CD4-positive, alpha-beta memory T cell (primary cell): ENCODE measurements around the gene PPP2R3A. TPM values are rescaled to one million over a fixed set of nuclear protein-coding genes. Genes with fewer than 3 reads are reported as not detected.
"Not testable (repeated sequence)": the region's sequence is repeated elsewhere in the genome, so short reads cannot be mapped to it uniquely, and the experiment has no call there.

Experiments used
- CTCF ChIA-PET: fragments of 350-600 bp; sonication (Branson Sonifier 250); formaldehyde crosslinking; loops from one replicate; lab custom pipeline; 2021; ENCODE audit warnings: inconsistent platforms; ENCODE audit not compliant: partially characterized antibody; lab: Charles Lee
- POLR2A ChIA-PET: fragments of 350-600 bp; sonication (Branson Sonifier 250); formaldehyde crosslinking; loops from one replicate; lab custom pipeline; 2021; ENCODE audit not compliant: partially characterized antibody; lab: Charles Lee
- DNase-seq, 5 donors: peaks; one replicate each; pipeline versions ENCODE4 v3.0.0 to v3.0.0-alpha.2; 2020 to 2022; ENCODE audit warnings: mixed read lengths in 1 of 5
- H3K27ac ChIP-seq: one replicate; pipeline ENCODE4 v1.7.0; 2013; ENCODE audit warnings: low read depth, low read length
- H3K27me3 ChIP-seq: 2 replicates; pipeline ENCODE4 v1.7.0; 2013; ENCODE audit warnings: mild to moderate bottlenecking, low read length, moderate library complexity; ENCODE audit not compliant: insufficient read depth
- H3K36me3 ChIP-seq: 2 replicates; pipeline ENCODE4 v1.7.0; 2013; ENCODE audit warnings: mild to moderate bottlenecking, low read length, moderate library complexity; ENCODE audit not compliant: insufficient read depth
- H3K4me1 ChIP-seq: 2 replicates; pipeline ENCODE4 v1.7.0; 2013; ENCODE audit warnings: mild to moderate bottlenecking, low read length, moderate library complexity; ENCODE audit not compliant: insufficient read depth
- H3K4me3 ChIP-seq, 2 donors: one replicate each; pipeline ENCODE4 v1.7.0; 2013; ENCODE audit warnings: low read length in 2 of 2, mild to moderate bottlenecking in 1 of 2
- H3K9me3 ChIP-seq, 2 donors: one replicate each; pipeline ENCODE4 v1.7.0; 2013; ENCODE audit warnings: low read length in 2 of 2, control low read depth in 1 of 2; ENCODE audit not compliant: control insufficient read depth in 1 of 2
- H3K27ac Mint-ChIP-seq, 7 donors: one replicate each; pipeline ENCODE4 v1.8.0; 2020 to 2021; ENCODE audit warnings: mixed read lengths in 7 of 7, mild to moderate bottlenecking in 6 of 7, inconsistent platforms in 3 of 7, moderate library complexity in 3 of 7
- H3K27me3 Mint-ChIP-seq, 2 donors: one replicate each; pipeline ENCODE4 v1.8.0; 2020 to 2021; ENCODE audit warnings: mixed read lengths in 2 of 2
- H3K36me3 Mint-ChIP-seq, 2 donors: one replicate each; pipeline ENCODE4 v1.8.0; 2020 to 2021; ENCODE audit warnings: mixed read lengths in 2 of 2, inconsistent platforms in 1 of 2, mild to moderate bottlenecking in 1 of 2
- H3K4me1 Mint-ChIP-seq, 4 donors: one replicate each; pipeline ENCODE4 v1.8.0; 2020 to 2021; ENCODE audit warnings: mixed read lengths in 4 of 4, mild to moderate bottlenecking in 1 of 4
- H3K4me3 Mint-ChIP-seq, 8 donors: one replicate each; pipeline ENCODE4 v1.8.0; 2020 to 2021; ENCODE audit warnings: mixed read lengths in 8 of 8, mild to moderate bottlenecking in 7 of 8, moderate library complexity in 6 of 8, inconsistent platforms in 3 of 8
- H3K9me3 Mint-ChIP-seq, 8 donors: one replicate each; pipeline ENCODE4 v1.8.0; 2020 to 2021; ENCODE audit warnings: mixed read lengths in 8 of 8, mild to moderate bottlenecking in 5 of 8, inconsistent platforms in 3 of 8, moderate library complexity in 1 of 8
- intact Hi-C: fragments of 100-400 bp; cut with micrococcal nuclease; formaldehyde crosslinking; loops from one replicate; pipeline ENCODE4 v1.15.1; 2023
- polyA plus RNA-seq, 2 donors: library from polyadenylated mRNA; unstranded; fragments of 300-500 nt; fragmentation: Illumina TruSeq; gene quantifications; one replicate each; pipeline ENCODE4 v1.2.3, GENCODE V29; 2021
- total RNA-seq, 2 experiments: library from RNA; stranded (reverse); gene quantifications; one replicate each; pipeline ENCODE4 v1.2.3, GENCODE V29; 2021

Gene PPP2R3A
- total and polyA plus RNA-seq, 4 experiments from 2014 or later, result 0.24 to 0.81 (median 0.25) TPM; not detected in 1

DNA sequence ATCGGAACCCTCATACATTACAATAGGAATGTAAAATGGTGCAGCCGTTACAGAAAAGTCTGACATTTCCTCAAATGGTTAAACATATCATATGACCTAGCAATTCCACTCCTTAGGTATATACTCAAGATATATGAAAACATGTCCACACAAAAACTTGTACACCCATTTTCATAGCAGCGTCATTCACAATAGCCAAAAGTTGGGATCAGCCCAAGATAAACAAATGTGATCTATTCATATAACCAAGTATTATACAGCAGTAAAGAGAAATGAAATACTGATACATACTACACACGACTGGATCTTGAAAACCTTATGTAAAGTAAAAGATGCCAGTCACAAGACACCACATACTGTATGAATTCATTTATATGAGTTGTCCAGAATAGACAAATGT, 128.2 kb downstream of the PPP2R3A start:
- CTCF ChIA-PET, result no interaction called here
- no peaks in the 10 kb centered on the region for H3K4me1 Mint-ChIP-seq

DNA sequence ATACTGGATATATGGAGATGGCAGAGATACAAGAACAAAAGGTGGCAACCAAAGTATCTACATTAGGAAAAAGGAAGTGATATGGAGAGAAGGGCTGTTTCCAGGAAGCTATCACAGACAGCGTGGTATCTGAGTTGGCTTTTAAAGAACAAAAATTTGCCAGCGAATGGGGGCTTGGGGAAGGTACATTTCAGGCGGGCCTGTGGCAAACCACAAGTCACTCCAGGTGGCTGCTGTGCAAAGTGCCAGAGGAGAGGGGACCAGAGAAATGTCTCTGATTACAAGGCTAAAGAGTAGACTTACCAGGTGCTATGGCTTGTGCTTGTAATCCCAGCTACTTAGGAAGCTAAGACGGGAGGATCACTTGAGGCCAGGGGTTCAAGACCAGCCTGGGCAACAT, 139.5 kb downstream of the PPP2R3A start:
- Mint-ChIP-seq H3K4me3 (no peak overlapping the region), H3K27me3 (no peaks in the 10 kb centered on the region), H3K27ac (peak overlapping the region in 1 of 7 donors; percentile 11), H3K36me3 (peaks cover 1 to 20% of the 10 kb centered on the region in 2 donors), H3K4me1 (peaks cover 0 to 6% (median 2%) of the 10 kb centered on the region in 4 donors), H3K9me3 (no peaks in the 10 kb centered on the region)
- H3K27me3 ChIP-seq, result no peaks in the 10 kb centered on the region
- no peak overlapping the region for H3K4me3 ChIP-seq
- H3K9me3 ChIP-seq, result no peaks in the 10 kb centered on the region
- intact Hi-C loops, result no loop called here
- H3K4me1 ChIP-seq, result no peaks in the 10 kb centered on the region
- no peak for DNase-seq
- no peak overlapping the region for H3K27ac ChIP-seq
- ChIA-PET CTCF (no interaction called here), POLR2A (no interaction called here)
- no peaks in the 10 kb centered on the region for H3K36me3 ChIP-seq

More for the DNA sequence above, 128.2 kb downstream of the PPP2R3A start:
- H3K4me1 ChIP-seq, result no peaks in the 10 kb centered on the region
- Mint-ChIP-seq H3K36me3 (peaks cover 0 to 5% of the 10 kb centered on the region in 2 donors), H3K9me3 (no peaks in the 10 kb centered on the region), H3K27ac (no peak overlapping the region), H3K27me3 (peaks cover 4 to 5% of the 10 kb centered on the region in 2 donors), H3K4me3 (no peak overlapping the region)
- no peaks in the 10 kb centered on the region for H3K27me3 ChIP-seq
- H3K36me3 ChIP-seq, result no peaks in the 10 kb centered on the region
- POLR2A ChIA-PET, result no interaction called here
- H3K9me3 ChIP-seq, result no peaks in the 10 kb centered on the region
- no peak overlapping the region for H3K4me3 ChIP-seq
- no peak for DNase-seq
- H3K27ac ChIP-seq, result no peak overlapping the region
- intact Hi-C loops, result no loop called here

DNA sequence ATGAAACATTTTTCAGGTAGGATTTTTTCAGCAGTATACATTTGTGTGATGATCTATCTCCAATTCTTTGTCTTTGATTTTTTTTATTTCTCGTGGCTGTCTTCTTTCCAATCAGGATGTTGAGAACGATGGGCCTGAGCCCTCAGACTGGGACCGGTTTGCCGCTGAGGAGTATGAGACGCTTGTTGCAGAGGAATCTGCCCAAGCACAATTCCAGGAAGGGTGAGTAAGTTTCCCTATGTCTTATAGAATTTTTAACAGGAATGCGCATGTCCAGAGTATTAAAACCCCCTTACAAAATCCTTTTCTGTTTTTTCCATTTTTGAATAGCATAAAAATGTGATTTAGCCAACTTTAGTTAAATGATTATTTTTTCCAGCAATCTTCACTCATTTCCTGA, 140.6 kb downstream of the PPP2R3A start:
- Histone ChIP-seq H3K4me1 (no peaks in the 10 kb centered on the region), H3K36me3 (no peaks in the 10 kb centered on the region), H3K27me3 (no peaks in the 10 kb centered on the region), H3K9me3 (no peaks in the 10 kb centered on the region), H3K27ac (no peak overlapping the region), H3K4me3 (no peak overlapping the region)
- Mint-ChIP-seq H3K4me3 (no peak overlapping the region), H3K27ac (no peak overlapping the region), H3K9me3 (no peaks in the 10 kb centered on the region), H3K4me1 (peaks cover 0 to 6% (median 2%) of the 10 kb centered on the region in 4 donors), H3K36me3 (peaks cover 1 to 20% of the 10 kb centered on the region in 2 donors), H3K27me3 (no peaks in the 10 kb centered on the region)
- POLR2A ChIA-PET, result no interaction called here
- no peak for DNase-seq
- intact Hi-C loops, result no loop called here
- CTCF ChIA-PET, result interaction anchor here (0.7 kb wide), 1 partner anchor 1838 kb away, joined by 3 read pairs; no protein-coding TSS in a partner anchor

DNA sequence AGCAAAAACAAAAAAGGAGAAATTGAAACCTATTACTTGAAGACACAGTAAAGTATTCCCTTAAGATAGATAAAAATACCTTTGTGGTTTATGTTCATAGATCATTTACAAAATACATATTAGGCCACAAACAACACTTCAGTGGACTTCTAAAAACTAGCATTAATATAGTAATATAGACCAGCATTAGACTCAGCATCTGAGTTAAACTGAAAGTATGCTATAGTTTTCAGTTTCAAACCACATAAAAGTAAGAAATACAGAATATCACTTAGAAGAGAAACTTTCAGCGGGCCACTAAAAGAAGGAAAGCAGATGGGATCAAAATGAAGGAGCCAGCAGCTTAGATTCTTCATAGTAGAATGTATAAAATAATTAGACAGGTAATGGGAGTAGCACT, 144.0 kb downstream of the PPP2R3A start:
- ChIA-PET POLR2A (no interaction called here), CTCF (no interaction called here)
- Histone ChIP-seq H3K9me3 (no peaks in the 10 kb centered on the region), H3K27me3 (no peaks in the 10 kb centered on the region), H3K4me3 (no peak overlapping the region), H3K27ac (no peak overlapping the region), H3K36me3 (no peaks in the 10 kb centered on the region), H3K4me1 (no peaks in the 10 kb centered on the region)
- intact Hi-C loops, result no loop called here
- H3K4me1 Mint-ChIP-seq, result peaks cover 0 to 6% (median 2%) of the 10 kb centered on the region in 4 donors
- no peaks in the 10 kb centered on the region for H3K9me3 Mint-ChIP-seq
- H3K27me3 Mint-ChIP-seq, result no peaks in the 10 kb centered on the region
- H3K36me3 Mint-ChIP-seq, result peaks cover 3 to 20% of the 10 kb centered on the region in 2 donors
- H3K4me3 Mint-ChIP-seq, result no peak overlapping the region
- no peak overlapping the region for H3K27ac Mint-ChIP-seq
- DNase-seq, result no peak

- Histone ChIP-seq H3K9me3 (no peaks in the 10 kb centered on the region), H3K4me1 (no peaks in the 10 kb centered on the region), H3K36me3 (no peaks in the 10 kb centered on the region), H3K4me3 (no peak overlapping the region), H3K27ac (no peak overlapping the region), H3K27me3 (no peaks in the 10 kb centered on the region)
- Mint-ChIP-seq H3K9me3 (no peaks in the 10 kb centered on the region), H3K27me3 (no peaks in the 10 kb centered on the region), H3K27ac (peak overlapping the region in 1 of 7 donors; percentile 15), H3K4me1 (peaks cover 0 to 6% (median 2%) of the 10 kb centered on the region in 4 donors), H3K4me3 (no peak overlapping the region), H3K36me3 (peaks cover 3 to 17% of the 10 kb centered on the region in 2 donors)
- intact Hi-C loops, result no loop called here
- no peak for DNase-seq
- ChIA-PET CTCF (no interaction called here), POLR2A (no interaction called here)
Observed at GRCh38 chr3:136110481-136110880, 145.0 kb downstream of the PPP2R3A start.

DNA sequence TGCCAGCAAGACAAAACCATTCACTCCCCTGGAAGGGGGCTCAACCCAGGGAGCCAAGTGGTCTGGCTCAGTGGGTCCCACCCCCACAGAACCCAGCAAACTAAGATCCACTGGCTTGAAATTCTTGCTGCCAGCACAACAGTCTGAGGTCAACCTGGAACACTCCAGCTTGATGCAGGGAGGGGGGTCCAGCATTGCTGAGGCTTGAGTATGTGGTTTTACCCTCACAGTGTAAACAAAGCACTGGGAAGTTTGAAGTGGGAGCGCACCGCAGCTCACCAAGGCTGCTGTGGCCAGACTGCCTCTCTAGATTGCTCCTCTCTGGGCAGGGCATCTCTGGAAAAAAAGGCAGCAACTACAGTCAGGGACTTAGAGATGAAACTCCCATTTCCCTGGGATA, 148.9 kb downstream of the PPP2R3A start:
- ChIA-PET CTCF (no interaction called here), POLR2A (no interaction called here)
- intact Hi-C loops, result no loop called here
- no peak for DNase-seq
- peaks cover 0 to 6% (median 2%) of the 10 kb centered on the region in 4 donors for H3K4me1 Mint-ChIP-seq
- peaks cover 0 to 14% (median 7%) of the 10 kb centered on the region in 8 donors for H3K9me3 Mint-ChIP-seq
- H3K36me3 Mint-ChIP-seq, result peaks cover 4 to 10% of the 10 kb centered on the region in 2 donors
- no peaks in the 10 kb centered on the region for H3K9me3 ChIP-seq
- no peaks in the 10 kb centered on the region for H3K4me1 ChIP-seq
- no peak overlapping the region for H3K27ac ChIP-seq
- no peaks in the 10 kb centered on the region for H3K27me3 ChIP-seq
- no peaks in the 10 kb centered on the region for H3K36me3 ChIP-seq
- no peak overlapping the region for H3K4me3 Mint-ChIP-seq
- no peak overlapping the region for H3K4me3 ChIP-seq
- peaks cover 2 to 3% of the 10 kb centered on the region in 2 donors for H3K27me3 Mint-ChIP-seq
- no peak overlapping the region for H3K27ac Mint-ChIP-seq

DNA sequence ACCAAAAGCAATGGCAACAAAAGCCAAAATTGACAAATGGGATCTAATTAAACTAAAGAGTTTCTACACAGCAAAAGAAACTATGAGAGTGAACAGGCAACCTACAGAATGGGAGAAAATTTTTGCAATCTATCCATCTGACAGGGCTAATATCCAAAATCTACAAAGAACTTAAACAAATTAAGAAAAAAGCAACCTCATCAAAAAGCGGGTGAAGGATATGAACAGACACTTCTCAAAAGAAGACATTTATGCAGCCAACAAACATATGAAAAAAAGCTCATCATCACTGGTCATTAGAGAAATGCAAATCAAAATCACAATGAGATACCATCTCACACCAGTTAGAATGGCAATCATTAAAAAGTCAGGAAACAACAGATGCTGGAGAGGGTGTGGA, 153.8 kb downstream of the PPP2R3A start:
- H3K9me3 ChIP-seq, H3K36me3 Mint-ChIP-seq, POLR2A ChIA-PET, H3K27ac Mint-ChIP-seq, H3K4me3 Mint-ChIP-seq, H3K4me3 ChIP-seq, H3K27ac ChIP-seq, H3K27me3 Mint-ChIP-seq, H3K36me3 ChIP-seq, H3K4me1 ChIP-seq, H3K27me3 ChIP-seq, intact Hi-C loops, CTCF ChIA-PET, H3K4me1 Mint-ChIP-seq, DNase-seq: not testable (repeated sequence)
- peaks cover 0 to 14% (median 8%) of the 10 kb centered on the region in 8 donors for H3K9me3 Mint-ChIP-seq

- H3K27ac ChIP-seq, H3K36me3 Mint-ChIP-seq, H3K4me1 ChIP-seq, H3K27me3 Mint-ChIP-seq, DNase-seq, H3K4me1 Mint-ChIP-seq, H3K27ac Mint-ChIP-seq, H3K4me3 ChIP-seq, H3K27me3 ChIP-seq, H3K9me3 ChIP-seq, H3K36me3 ChIP-seq, CTCF ChIA-PET, H3K4me3 Mint-ChIP-seq, POLR2A ChIA-PET: not testable (repeated sequence)
- intact Hi-C loops, result loop anchor here (5.0 kb wide), 1 partner anchor 38 kb away; no protein-coding TSS in a partner anchor
- H3K9me3 Mint-ChIP-seq, result peaks cover 0 to 14% (median 8%) of the 10 kb centered on the region in 8 donors
Observed at GRCh38 chr3:136119783-136120182, 154.3 kb downstream of the PPP2R3A start.
